Right lobe of liver (tissue), 6 donors: ENCODE data around the gene C12orf60. TPM values are rescaled to one million over a fixed set of nuclear protein-coding genes. Genes with fewer than 3 reads are reported as not detected.

Experiments used
- ATAC-seq, 4 donors: fragments of 200-7000 bp; cut with Tn5 transposase; one replicate each; pipeline ENCODE4 v1.9.1; 2020; ENCODE audit warnings: mild to moderate bottlenecking in 4 of 4, moderate library complexity in 4 of 4
- DNase-seq, 3 donors: peaks; one replicate each; pipeline ENCODE4 v3.0.0-alpha.2; 2020
- H3K27ac ChIP-seq, 3 donors: fragments of 200-600 bp; one replicate each; pipeline ENCODE4 v1.8.0; 2022
- H3K27me3 ChIP-seq, 2 donors: fragments of 200-600 bp; one replicate each; pipeline ENCODE4 v1.8.0; 2022
- H3K36me3 ChIP-seq, 4 donors: fragments of 200-600 bp; sonication (generic) in 1 of 4; one replicate each; pipeline versions ENCODE4 v1.5.1 to v1.8.0; 2017 to 2022; ENCODE audit warnings: control low read depth in 1 of 4
- H3K4me1 ChIP-seq, 4 donors: fragments of 200-600 bp; sonication (generic) in 1 of 4; one replicate each; pipeline versions ENCODE4 v1.5.1 to v1.8.0; 2017 to 2022; ENCODE audit warnings: control low read depth in 1 of 4
- H3K4me3 ChIP-seq, 3 donors: fragments of 200-600 bp; one replicate each; pipeline ENCODE4 v1.8.0; 2022
- H3K9me3 ChIP-seq, 4 donors: fragments of 200-600 bp; sonication (generic) in 1 of 4; one replicate each; pipeline versions ENCODE4 v1.5.1 to v1.8.0; 2017 to 2022; ENCODE audit warnings: control low read depth in 1 of 4
- CTCF ChIP-seq, 4 donors: fragments of 200-600 bp in 3 of 4; fragments of 450-650 bp in 1 of 4; IDR thresholded peaks; one replicate each; pipeline versions ENCODE4 v1.5.1 to v1.8.0; 2016 to 2022; ENCODE audit warnings: antibody characterized with exemption in 4 of 4, mild to moderate bottlenecking in 2 of 4
- POLR2A ChIP-seq: fragments of 450-650 bp; IDR thresholded peaks from one replicate; pipeline ENCODE4 v1.6.1; 2017; ENCODE audit warnings: antibody characterized with exemption, mild to moderate bottlenecking
- WGBS: methylation state at CpG from one replicate; pipeline ENCODE4 v1.1.6; 2018; ENCODE audit warnings: low coverage, low lambda C conversion rate; ENCODE audit not compliant: insufficient coverage; ENCODE audit errors: missing lambda C conversion rate; 5-methylcytosine and 5-hydroxymethylcytosine counted together
- intact Hi-C, 2 donors: fragments of 100-400 bp; cut with DNase I; formaldehyde crosslinking; loops; one replicate each; pipeline versions ENCODE4 v1.11.2 to v1.14.1; 2022
- total RNA-seq, 6 experiments: library from RNA; depleted of rRNA in 2 of 6; stranded (reverse); fragments of >200 nt in 2 of 6; fragmentation: NEBNext Ultra II Directional in 3 of 6; extraction: Animal tissue kit (Norgen Biotek cat#: 25700) in 3 of 6; gene quantifications; one replicate each; pipeline versions ENCODE4 v1.1.0 to v1.2.4, GENCODE V29; 2016 to 2023
- donor health status: DM: no; HTN: yes; CAD: no.
- donor health status: DM: no; HTN: no; CAD: no.
- donor health status: DM: no; HTN: no; CAD: no.
- donor health status: DM: no; HTN: yes; CAD: no.
- donor health status: DM: no; HTN: yes; CAD: no.

Gene C12orf60
- total RNA-seq, 6 experiments from 2014 or later: 0.37 to 0.91 (median 0.74) TPM

GRCh38 chr12:14770496-14771461 lies 32.7 kb upstream of the C12orf60 start:
- peak; percentile 88 to 96 (median 93) for DNase-seq
- H3K4me3 ChIP-seq: peak overlapping the region; percentile 65 to 91 (median 78)
- intact Hi-C loops: loop anchor here in 1 of 2 donors (5.0 kb wide), 1 partner anchor 72 kb away; the partner anchor contains the start of gene ART4
- peak; percentile 97 for TF ChIP-seq POLR2A
- peak in 1 of 4 donors; percentile 11 for TF ChIP-seq CTCF (IDR thresholded peaks at IDR 0.05)
- peaks cover 0 to 29% (median 6%) of the 10 kb centered on the region in 4 donors for H3K4me1 ChIP-seq
- no peaks in the 10 kb centered on the region for H3K9me3 ChIP-seq
- under 1% methylated on average over 14 of the region's 56 CpGs for WGBS
- no peaks in the 10 kb centered on the region for H3K36me3 ChIP-seq
- peak overlapping the region; percentile 91 to 98 (median 97) for H3K27ac ChIP-seq
- H3K27me3 ChIP-seq: no peaks in the 10 kb centered on the region
- ATAC-seq: peak; percentile 56 to 69 (median 62)

GRCh38 chr12:14771651-14772137 lies 31.8 kb upstream of the C12orf60 start:
- DNase-seq: no peak
- TF ChIP-seq POLR2A (no peak), CTCF (IDR thresholded peaks at IDR 0.05) (no peak)
- 26% methylated on average over 6 of the region's 6 CpGs for WGBS
- Histone ChIP-seq H3K4me3 (peak overlapping the region in 1 of 3 donors; percentile 78), H3K27ac (peak overlapping the region; percentile 91 to 98 (median 97)), H3K27me3 (no peaks in the 10 kb centered on the region), H3K36me3 (no peaks in the 10 kb centered on the region), H3K4me1 (peaks cover 0 to 29% (median 6%) of the 10 kb centered on the region in 4 donors), H3K9me3 (no peaks in the 10 kb centered on the region)
- intact Hi-C loops: loop anchor here in 1 of 2 donors (5.0 kb wide), 1 partner anchor 71 kb away; the partner anchor contains the start of gene ART4
- ATAC-seq: no peak

- intact Hi-C loops: loop anchor here in 1 of 2 donors (5.0 kb wide), 1 partner anchor 69 kb away; the partner anchor contains the start of gene ART4
- H3K9me3 ChIP-seq: no peaks in the 10 kb centered on the region
- ATAC-seq (no peak), DNase-seq (no peak)
- H3K4me3 ChIP-seq: no peak overlapping the region
- 83% methylated on average over 5 of the region's 5 CpGs for WGBS
- H3K27ac ChIP-seq: no peak overlapping the region
- no peaks in the 10 kb centered on the region for H3K27me3 ChIP-seq
- TF ChIP-seq CTCF (IDR thresholded peaks at IDR 0.05): no peak
- TF ChIP-seq POLR2A: no peak
- peaks cover 0 to 30% (median 6%) of the 10 kb centered on the region in 4 donors for H3K4me1 ChIP-seq
- no peaks in the 10 kb centered on the region for H3K36me3 ChIP-seq
These were observed 30.5 kb upstream of the C12orf60 start for GRCh38 chr12:14772946-14773345.

GRCh38 chr12:14773685-14774073 lies 29.8 kb upstream of the C12orf60 start:
- peak; percentile 2 to 33 (median 20) for ATAC-seq
- peaks cover 0 to 24% (median 4%) of the 10 kb centered on the region in 4 donors for H3K4me1 ChIP-seq
- 5% methylated on average over 11 of the region's 16 CpGs for WGBS
- DNase-seq: peak; percentile 38 to 63 (median 50)
- intact Hi-C loops: loop anchor here in 1 of 2 donors (5.0 kb wide), 1 partner anchor 69 kb away; the partner anchor contains the start of gene ART4
- H3K27me3 ChIP-seq: no peaks in the 10 kb centered on the region
- TF ChIP-seq CTCF (IDR thresholded peaks at IDR 0.05) (no peak), POLR2A (no peak)
- peak overlapping the region; percentile 17 to 83 (median 58) for H3K27ac ChIP-seq
- H3K36me3 ChIP-seq: no peaks in the 10 kb centered on the region
- H3K9me3 ChIP-seq: no peaks in the 10 kb centered on the region
- peak overlapping the region; percentile 63 to 72 (median 67) for H3K4me3 ChIP-seq
